Activated naive CD4-positive, alpha-beta T cell treated with Interleukin-2 at 50 U/mL for 16 hours (primary cell): ENCODE results near the gene EXO5.
"Not testable (repeated sequence)": the region's sequence is repeated elsewhere in the genome, so short reads cannot be mapped to it uniquely, and the experiment has no call there.

Experiments used
- DNase-seq: peaks from one replicate; pipeline ENCODE4 v3.0.0-alpha.2; 2020

The EXO5 gene, protein sequence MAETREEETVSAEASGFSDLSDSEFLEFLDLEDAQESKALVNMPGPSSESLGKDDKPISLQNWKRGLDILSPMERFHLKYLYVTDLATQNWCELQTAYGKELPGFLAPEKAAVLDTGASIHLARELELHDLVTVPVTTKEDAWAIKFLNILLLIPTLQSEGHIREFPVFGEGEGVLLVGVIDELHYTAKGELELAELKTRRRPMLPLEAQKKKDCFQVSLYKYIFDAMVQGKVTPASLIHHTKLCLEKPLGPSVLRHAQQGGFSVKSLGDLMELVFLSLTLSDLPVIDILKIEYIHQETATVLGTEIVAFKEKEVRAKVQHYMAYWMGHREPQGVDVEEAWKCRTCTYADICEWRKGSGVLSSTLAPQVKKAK

DNA sequence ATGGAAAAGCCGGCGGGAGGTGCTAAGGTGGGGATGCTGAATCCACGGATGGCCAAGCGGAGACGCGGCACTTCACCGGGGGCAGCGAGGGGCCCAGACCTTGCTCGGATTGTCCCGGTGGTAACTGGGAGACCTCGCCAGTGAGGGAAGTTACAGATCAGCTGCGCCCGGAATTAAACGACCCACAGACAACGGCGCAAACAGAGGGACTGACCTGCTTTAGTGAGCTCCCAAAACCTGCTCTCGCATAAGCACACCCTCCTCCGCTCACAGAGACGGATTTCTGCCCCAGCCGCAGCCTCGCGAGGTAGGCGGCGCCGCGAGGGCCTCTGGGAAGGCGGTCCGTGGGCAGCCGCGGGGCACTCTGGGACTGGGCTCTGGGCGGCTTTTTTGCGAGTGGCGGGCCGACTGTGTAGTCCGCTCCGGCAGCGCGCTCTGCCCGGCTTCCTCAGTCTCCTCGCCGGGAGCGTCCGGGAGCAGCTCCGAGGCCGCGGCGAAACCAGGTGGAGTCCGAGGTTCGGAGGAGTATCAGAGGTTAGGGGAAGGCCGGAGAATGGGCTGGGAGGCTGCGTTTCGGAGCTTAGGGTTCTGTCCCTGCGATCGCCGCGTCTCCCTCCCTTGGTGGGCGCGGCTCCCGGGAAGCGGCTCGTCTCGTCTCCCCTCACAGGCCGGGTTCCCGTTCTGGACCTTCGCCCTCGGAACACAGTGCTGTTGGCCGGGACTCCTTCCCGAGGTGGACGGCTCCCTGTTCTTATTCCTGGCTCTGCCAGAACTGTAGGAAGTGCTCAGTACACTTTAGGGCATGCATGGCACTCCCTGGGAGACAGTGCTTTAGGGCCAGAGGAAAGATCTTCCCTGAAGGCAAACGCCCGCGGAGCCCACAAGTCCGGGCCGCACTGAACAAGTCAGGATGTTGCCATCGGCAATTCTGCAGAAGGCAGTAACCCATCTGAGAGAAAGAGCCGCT, at the start of gene EXO5:
Gene EXO5 (plus strand): TSS at position 393 of the 967 bp plus-strand sequence. CDS start 5,778 bp downstream, outside the sequence.
- peak; percentile 87 for DNase-seq

- no peak for DNase-seq
Observed at GRCh38 chr1:40462956-40463590, 45.5 kb upstream of the EXO5 start.

GRCh38 chr1:40469327-40469726, 39.2 kb upstream of the EXO5 start:
- DNase-seq, result no peak

- no peak for DNase-seq
Observed at GRCh38 chr1:40475268-40475667, 33.3 kb upstream of the EXO5 start.

DNA sequence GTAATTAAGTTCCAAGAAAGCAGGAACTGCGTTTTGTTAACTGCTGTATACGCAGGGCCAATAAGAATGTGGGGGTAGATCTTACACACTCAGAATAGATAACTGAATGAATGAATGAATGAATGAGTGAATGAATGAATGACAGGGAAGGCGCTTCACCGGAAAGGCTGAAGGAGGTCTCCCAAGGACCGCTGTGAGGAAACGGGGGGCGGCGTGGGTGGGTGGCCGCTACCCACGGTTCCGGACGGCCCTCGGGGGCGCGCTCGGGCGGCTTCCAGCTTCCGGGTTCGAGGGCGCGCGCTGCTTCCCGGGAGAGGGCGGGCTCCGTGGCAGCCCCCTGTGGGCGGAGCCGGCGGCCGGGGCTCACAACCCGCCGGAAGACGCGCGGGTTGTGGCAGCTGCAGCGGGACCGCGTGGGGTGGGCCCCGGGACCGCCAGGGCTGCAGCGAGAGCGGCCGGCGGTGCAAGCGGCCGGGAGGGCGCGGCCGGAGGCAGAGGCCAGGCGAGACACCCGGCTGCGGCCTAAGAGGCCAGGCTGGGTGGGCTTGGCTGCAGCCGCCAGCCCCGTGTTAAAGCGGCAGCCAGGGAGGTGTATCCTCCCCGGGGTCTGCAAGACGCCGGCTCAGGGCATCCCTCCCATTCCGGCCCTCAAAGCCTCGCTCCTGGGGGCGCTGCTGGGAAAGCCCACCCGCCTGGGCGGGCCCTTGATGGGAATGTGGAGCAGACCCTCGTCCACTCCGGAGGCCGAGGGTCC, 31.5 kb upstream of the EXO5 start, which contains the start of gene ZFP69:
Gene ZFP69 (plus strand): TSS at position 367 of the 754 bp plus-strand sequence. CDS start 2,072 bp downstream, outside the sequence.
- DNase-seq, result peak; percentile 68

GRCh38 chr1:40477678-40478053, 30.9 kb upstream of the EXO5 start:
- DNase-seq, result peak; percentile 22

DNA sequence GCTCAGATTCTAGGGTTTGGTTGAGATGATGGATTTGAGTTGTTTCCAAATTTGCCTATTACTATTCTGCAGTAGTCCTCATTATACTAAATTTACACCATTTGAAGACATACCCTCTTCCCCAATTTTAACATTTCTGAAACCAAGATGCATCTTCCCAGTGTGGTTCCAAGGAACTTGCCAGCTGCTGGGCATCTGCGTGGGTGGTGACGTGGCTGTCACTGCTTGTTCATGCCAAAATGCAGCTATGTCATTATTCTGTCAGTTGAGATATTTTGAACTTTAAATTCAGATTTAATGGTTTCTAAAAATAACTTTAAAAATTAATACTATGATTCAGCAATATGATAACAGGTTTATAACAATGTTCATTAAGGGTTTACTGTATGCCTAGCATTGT, 30.3 kb upstream of the EXO5 start:
- no peak for DNase-seq

GRCh38 chr1:40479156-40479555, 29.4 kb upstream of the EXO5 start:
- no peak for DNase-seq

DNA sequence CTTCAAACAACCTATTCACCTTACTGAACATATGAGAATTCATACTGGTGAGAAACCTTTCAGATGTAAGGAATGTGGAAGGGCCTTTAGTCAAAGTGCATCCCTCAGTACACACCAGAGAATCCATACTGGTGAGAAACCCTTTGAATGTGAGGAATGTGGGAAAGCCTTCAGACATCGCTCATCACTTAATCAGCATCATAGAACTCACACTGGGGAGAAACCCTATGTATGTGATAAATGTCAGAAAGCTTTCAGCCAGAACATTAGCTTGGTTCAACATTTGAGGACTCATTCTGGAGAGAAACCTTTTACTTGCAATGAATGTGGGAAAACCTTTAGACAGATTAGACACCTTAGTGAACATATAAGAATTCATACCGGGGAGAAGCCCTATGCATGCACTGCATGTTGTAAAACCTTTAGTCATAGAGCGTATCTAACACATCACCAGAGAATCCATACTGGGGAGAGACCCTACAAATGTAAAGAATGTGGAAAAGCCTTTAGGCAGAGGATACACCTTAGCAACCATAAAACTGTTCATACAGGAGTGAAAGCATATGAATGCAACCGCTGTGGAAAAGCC, 13.2 kb upstream of the EXO5 start:
- no peak for DNase-seq

GRCh38 chr1:40502651-40503050, 5.9 kb upstream of the EXO5 start:
- not testable (repeated sequence) for DNase-seq

DNA sequence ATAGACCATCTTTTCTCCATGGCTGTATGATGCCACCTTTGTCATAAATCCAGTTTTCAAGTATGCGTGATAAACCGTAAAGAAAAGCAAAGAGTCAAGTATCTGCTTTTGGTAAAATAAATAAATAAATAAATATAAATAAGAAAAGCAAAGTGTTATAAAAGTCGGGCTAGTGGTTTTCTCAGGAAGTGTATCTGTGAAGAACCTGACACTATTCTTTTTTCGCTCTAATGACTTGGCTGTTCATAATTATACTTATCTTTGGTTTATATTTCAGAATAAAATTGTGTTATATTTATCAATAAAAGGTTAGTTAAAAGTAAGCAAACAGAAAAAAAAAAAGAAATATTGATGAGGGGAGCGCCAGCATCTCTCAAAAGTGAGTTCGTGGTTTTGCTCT, 594 bp upstream of the EXO5 start:
- DNase-seq, result no peak

DNA sequence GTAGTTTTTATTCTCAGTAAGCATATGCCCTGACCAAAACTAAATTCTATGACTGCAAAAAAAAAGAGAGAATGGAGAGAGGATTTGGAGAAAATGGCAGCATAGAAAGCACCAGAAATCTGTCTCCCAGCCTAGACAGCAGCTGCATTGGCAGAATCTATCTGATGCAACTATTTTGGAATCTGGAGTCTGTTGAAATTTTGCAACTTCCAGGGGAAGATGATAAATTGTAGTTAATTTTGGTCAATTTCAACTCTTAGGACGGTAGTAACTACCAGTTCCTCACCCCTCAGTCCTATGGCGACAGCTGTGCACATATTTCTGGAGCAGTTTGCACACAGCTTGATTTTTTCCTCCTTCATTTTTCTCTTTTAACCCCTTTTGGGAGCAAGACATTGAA, 10.9 kb downstream of the EXO5 start:
- no peak for DNase-seq

GRCh38 chr1:40530735-40531380, 22.3 kb downstream of the EXO5 start:
- no peak for DNase-seq

DNA sequence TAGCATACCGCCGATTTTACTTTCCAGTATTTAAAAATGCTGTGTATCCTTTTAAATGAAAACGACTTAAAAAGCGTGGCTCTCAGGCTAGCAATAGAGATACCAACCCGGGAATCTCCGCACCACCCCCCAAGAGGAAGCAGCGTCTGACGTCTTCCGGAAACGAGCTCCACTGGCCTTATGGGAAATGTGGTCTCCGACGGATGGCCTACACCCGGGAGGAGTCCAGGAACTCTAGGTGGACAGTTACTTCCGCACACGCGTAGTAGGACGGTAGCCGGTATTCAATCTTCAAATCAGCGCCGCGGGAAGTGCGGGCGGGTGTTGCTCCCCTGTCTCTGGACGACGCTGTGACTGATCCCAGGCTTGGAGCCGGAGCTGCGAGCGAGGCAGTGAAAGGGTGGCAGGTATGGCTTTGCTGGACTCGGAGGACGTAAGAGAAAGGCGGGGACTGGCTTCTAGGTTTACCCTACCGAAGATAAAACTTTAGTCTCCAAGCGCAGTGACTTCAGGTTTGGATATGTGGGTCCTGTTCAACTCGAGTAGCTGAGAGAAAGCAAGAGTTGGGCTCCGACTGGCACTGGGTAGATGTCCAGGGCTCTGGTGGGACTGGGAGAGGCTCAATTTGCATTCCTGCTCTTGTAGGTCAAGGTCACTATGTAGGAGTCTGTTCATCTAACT, 23.0 kb downstream of the EXO5 start, which contains the start of gene ZNF684:
Gene ZNF684 (plus strand): TSS at position 257 of the 681 bp plus-strand sequence. CDS start 1,530 bp downstream, outside the sequence.
- DNase-seq, result peak; percentile 86

GRCh38 chr1:40532062-40532389, 23.5 kb downstream of the EXO5 start:
- DNase-seq, result no peak

GRCh38 chr1:40532844-40533424, 24.4 kb downstream of the EXO5 start:
- DNase-seq, result peak; percentile 11

DNA sequence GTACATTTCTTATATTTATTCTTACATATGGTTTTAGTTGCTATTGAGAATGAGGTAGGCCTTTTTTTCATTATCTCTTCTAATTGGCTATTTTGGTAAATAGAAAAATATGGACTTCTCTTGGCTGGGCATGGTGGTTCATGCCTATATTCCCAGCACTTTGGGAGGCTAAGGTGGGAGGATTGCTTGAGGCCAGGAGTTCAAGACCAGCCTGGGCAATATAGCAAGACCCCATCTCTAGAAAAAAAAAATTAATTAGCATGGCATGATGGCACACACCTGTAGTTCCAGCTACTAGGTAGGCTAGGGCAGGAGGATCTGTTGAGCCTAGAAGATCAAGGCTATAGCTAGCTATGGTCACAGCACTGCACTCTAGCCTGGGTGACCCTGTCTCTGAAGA, 26.0 kb downstream of the EXO5 start:
- no peak for DNase-seq

GRCh38 chr1:40535732-40536131, 27.2 kb downstream of the EXO5 start:
- no peak for DNase-seq

GRCh38 chr1:40539338-40539737, 30.8 kb downstream of the EXO5 start:
- no peak for DNase-seq

DNA sequence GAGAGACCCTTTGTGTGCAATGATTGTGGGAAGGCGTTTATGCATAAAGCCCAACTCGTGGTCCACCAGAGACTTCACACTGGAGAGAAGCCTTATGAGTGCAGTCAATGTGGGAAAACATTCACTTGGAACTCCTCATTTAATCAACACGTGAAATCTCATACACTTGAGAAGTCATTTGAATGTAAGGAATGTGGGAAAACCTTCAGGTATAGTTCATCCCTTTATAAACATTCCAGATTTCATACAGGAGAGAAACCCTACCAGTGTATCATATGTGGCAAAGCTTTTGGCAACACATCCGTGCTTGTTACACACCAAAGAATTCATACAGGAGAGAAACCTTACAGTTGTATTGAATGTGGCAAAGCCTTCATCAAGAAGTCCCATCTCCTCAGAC, 38.4 kb downstream of the EXO5 start:
- no peak for DNase-seq
